BLaER1 treated with 17β-estradiol and CSF1 and Interleukin-3, amounts not matched to agents 10 nM and 100 nM (cell line): ENCODE data around the gene TMEM95.
A peak's percentile ranks its signal among the peaks of the same experiment; 100 is the strongest.

Experiments
- H3K27ac ChIP-seq, 11 experiments: shearing (Covaris generic); formaldehyde crosslinking; 2 replicates each; pipeline ENCODE4 v1.8.1; 2022
- H3K27me3 ChIP-seq, 11 experiments: shearing (Covaris generic); formaldehyde crosslinking; 2 replicates each; pipeline ENCODE4 v1.8.1; 2022
- H3K36me3 ChIP-seq, 11 experiments: shearing (Covaris generic); formaldehyde crosslinking; 2 replicates each; pipeline ENCODE4 v1.8.1; 2022
- H3K4me1 ChIP-seq, 10 experiments: shearing (Covaris generic); formaldehyde crosslinking; 2 replicates each; pipeline ENCODE4 v1.8.1; 2022
- H3K4me2 ChIP-seq, 11 experiments: shearing (Covaris generic); formaldehyde crosslinking; 2 replicates each; pipeline ENCODE4 v1.8.1; 2022
- H3K4me3 ChIP-seq, 10 experiments: shearing (Covaris generic); formaldehyde crosslinking; 2 replicates each; pipeline ENCODE4 v1.8.1; 2022
- H3K9ac ChIP-seq, 11 experiments: shearing (Covaris generic); formaldehyde crosslinking; 2 replicates each; pipeline ENCODE4 v1.8.1; 2022
- H3K9me3 ChIP-seq, 11 experiments: shearing (Covaris generic); formaldehyde crosslinking; replicated peaks in 1 of 11; 2 replicates each; pipeline ENCODE4 v1.8.1; 2022
- H4K20me1 ChIP-seq, 11 experiments: shearing (Covaris generic); formaldehyde crosslinking; 2 replicates each; pipeline ENCODE4 v1.8.1; 2022
- Cebpa-rat ChIP-seq, 11 experiments: shearing (Covaris generic); IDR thresholded peaks; 2 replicates each; pipeline ENCODE4 v1.8.1; 2022

TMEM95 gene

GRCh38 chr17:7388856-7389255, 33.9 kb downstream of the TMEM95 start:
- H3K9me3 ChIP-seq: no peaks in the 10 kb centered on the region
- peaks cover 7 to 14% (median 10%) of the 10 kb centered on the region in 11 experiments for H3K27me3 ChIP-seq
- peak overlapping the region in 1 of 11 experiments; percentile 11; a peak in 1 of 22 replicates for H3K4me2 ChIP-seq
- no peak overlapping the region for H3K4me3 ChIP-seq
- peaks cover 32 to 67% (median 51%) of the 10 kb centered on the region in 11 experiments for H3K36me3 ChIP-seq
- no peak overlapping the region for H3K27ac ChIP-seq
- H3K9ac ChIP-seq: peak overlapping the region in 2 of 11 experiments; percentile 3 to 33; a peak in 1 of 22 replicates
- peaks cover 28 to 51% (median 44%) of the 10 kb centered on the region in 10 experiments for H3K4me1 ChIP-seq
- TF ChIP-seq Cebpa-rat (IDR thresholded peaks at IDR 0.05): no peak
- H4K20me1 ChIP-seq: peaks cover 0 to 88% (median 17%) of the 10 kb centered on the region in 11 experiments; a peak in 14 of 22 replicates

- no peak for TF ChIP-seq Cebpa-rat (IDR thresholded peaks at IDR 0.05)
- peak overlapping the region in 4 of 11 experiments; percentile 5 to 96 (median 78); a peak in 5 of 22 replicates for H3K4me2 ChIP-seq
- H3K9me3 ChIP-seq: no peaks in the 10 kb centered on the region
- H3K9ac ChIP-seq: no peak overlapping the region; a peak in 1 of 22 replicates
- H4K20me1 ChIP-seq: peaks cover 0 to 74% (median 12%) of the 10 kb centered on the region in 11 experiments; a peak in 14 of 22 replicates
- peaks cover 26 to 46% (median 42%) of the 10 kb centered on the region in 10 experiments for H3K4me1 ChIP-seq
- H3K4me3 ChIP-seq: no peak overlapping the region
- H3K27ac ChIP-seq: no peak overlapping the region
- H3K36me3 ChIP-seq: peaks cover 32 to 67% (median 51%) of the 10 kb centered on the region in 11 experiments
- H3K27me3 ChIP-seq: 0 out of 22 replicates have a peak, but pooled peaks cover 0 to under 1% (median 0%) of the 10 kb centered on the region in 11 experiments
These were observed 35.3 kb downstream of the TMEM95 start for GRCh38 chr17:7389924-7390910.

GRCh38 chr17:7391307-7391706, 36.4 kb downstream of the TMEM95 start:
- H4K20me1 ChIP-seq: peaks cover 0 to 65% (median 9%) of the 10 kb centered on the region in 11 experiments; a peak in 14 of 22 replicates
- H3K27me3 ChIP-seq: no peaks in the 10 kb centered on the region
- peak overlapping the region in 10 of 11 experiments; percentile 25 to 96 (median 42); a peak in 19 of 22 replicates for H3K4me2 ChIP-seq
- peaks cover 28 to 56% (median 44%) of the 10 kb centered on the region in 10 experiments for H3K4me1 ChIP-seq
- H3K36me3 ChIP-seq: peaks cover 32 to 64% (median 51%) of the 10 kb centered on the region in 11 experiments
- no peak for TF ChIP-seq Cebpa-rat (IDR thresholded peaks at IDR 0.05)
- no peak overlapping the region; a peak in 1 of 22 replicates for H3K9ac ChIP-seq
- H3K4me3 ChIP-seq: no peak overlapping the region
- H3K9me3 ChIP-seq: no peaks in the 10 kb centered on the region
- no peak overlapping the region for H3K27ac ChIP-seq

- H3K9me3 ChIP-seq: no peaks in the 10 kb centered on the region
- H3K36me3 ChIP-seq: peaks cover 32 to 49% (median 45%) of the 10 kb centered on the region in 11 experiments
- peaks cover 0 to 48% (median 9%) of the 10 kb centered on the region in 11 experiments; a peak in 13 of 22 replicates for H4K20me1 ChIP-seq
- H3K4me3 ChIP-seq: peak overlapping the region; percentile 69 to 92 (median 86)
- peak overlapping the region; percentile 84 to 98 (median 96) for H3K4me2 ChIP-seq
- H3K27ac ChIP-seq: peak overlapping the region in 10 of 11 experiments; percentile 75 to 89 (median 87); a peak in 17 of 22 replicates
- peak overlapping the region; percentile 79 to 90 (median 86) for H3K9ac ChIP-seq
- H3K27me3 ChIP-seq: no peaks in the 10 kb centered on the region
- TF ChIP-seq Cebpa-rat (IDR thresholded peaks at IDR 0.05): no peak
- peaks cover 28 to 56% (median 44%) of the 10 kb centered on the region in 10 experiments for H3K4me1 ChIP-seq
These were observed 38.0 kb downstream of the TMEM95 start for GRCh38 chr17:7392696-7393612.

GRCh38 chr17:7393613-7394451, 38.9 kb downstream of the TMEM95 start:
- H3K4me1 ChIP-seq: peaks cover 28 to 56% (median 41%) of the 10 kb centered on the region in 10 experiments
- peak overlapping the region; percentile 66 to 89 (median 87) for H3K27ac ChIP-seq
- no peaks in the 10 kb centered on the region for H3K9me3 ChIP-seq
- H3K9ac ChIP-seq: peak overlapping the region; percentile 79 to 90 (median 86)
- no peak for TF ChIP-seq Cebpa-rat (IDR thresholded peaks at IDR 0.05)
- H3K36me3 ChIP-seq: peaks cover 23 to 40% (median 38%) of the 10 kb centered on the region in 11 experiments
- peaks cover 0 to 40% (median 9%) of the 10 kb centered on the region in 11 experiments; a peak in 9 of 22 replicates for H4K20me1 ChIP-seq
- H3K4me2 ChIP-seq: peak overlapping the region; percentile 84 to 98 (median 96)
- peak overlapping the region; percentile 69 to 92 (median 86) for H3K4me3 ChIP-seq
- no peaks in the 10 kb centered on the region for H3K27me3 ChIP-seq

- Histone ChIP-seq H3K27ac (peak within 1 kb of the TSS; percentile 69 to 89 (median 87)), H3K27me3 (no peaks in the 10 kb centered on the region), H3K36me3 (peaks cover 15 to 32% (median 30%) of the 10 kb centered on the region in 11 experiments), H3K4me2 (peak within 1 kb of the TSS; percentile 84 to 99 (median 96)), H4K20me1 (peaks cover 0 to 32% (median 8%) of the 10 kb centered on the region in 11 experiments; a peak in 8 of 22 replicates), H3K4me3 (peak within 1 kb of the TSS; percentile 69 to 92 (median 86)), H3K4me1 (peaks cover 28 to 56% (median 40%) of the 10 kb centered on the region in 10 experiments), H3K9ac (peak within 1 kb of the TSS; percentile 79 to 90 (median 86)), H3K9me3 (no peaks in the 10 kb centered on the region)
- TF ChIP-seq Cebpa-rat (IDR thresholded peaks at IDR 0.05): no peak
These were observed 39.7 kb downstream of the TMEM95 start, which contains the start of gene PLSCR3 for GRCh38 chr17:7394452-7395191. TSS of gene PLSCR3 (minus strand) at chr17:7394525. CDS start at chr17:7394110, 415 bp downstream.

GRCh38 chr17:7396147-7396546, 41.2 kb downstream of the TMEM95 start:
- peaks cover under 1 to 17% (median 15%) of the 10 kb centered on the region in 11 experiments; a peak in 18 of 22 replicates for H3K36me3 ChIP-seq
- no peak overlapping the region for H3K9ac ChIP-seq
- H3K27ac ChIP-seq: no peak overlapping the region
- no peaks in the 10 kb centered on the region for H3K27me3 ChIP-seq
- H3K9me3 ChIP-seq: no peaks in the 10 kb centered on the region
- 0 out of 22 replicates have a peak overlapping the region, but pooled peaks of 1 of the 11 experiments have one; percentile 96 for H3K4me2 ChIP-seq
- H3K4me1 ChIP-seq: peaks cover 25 to 41% (median 31%) of the 10 kb centered on the region in 10 experiments
- TF ChIP-seq Cebpa-rat (IDR thresholded peaks at IDR 0.05): no peak
- H4K20me1 ChIP-seq: peaks cover 0 to 16% (median 0%) of the 10 kb centered on the region in 11 experiments; a peak in 5 of 22 replicates
- no peak overlapping the region for H3K4me3 ChIP-seq
